Osteocyte (in vitro differentiated cells): ENCODE measurements around the gene CD93. TPM values are rescaled to one million over a fixed set of nuclear protein-coding genes. Genes with fewer than 3 reads are reported as not detected.

Source experiments
- DNase-seq: peaks from one replicate; pipeline ENCODE4 v3.0.0; 2021; ENCODE audit warnings: mixed read lengths; ENCODE audit not compliant: unreplicated experiment; ENCODE audit errors: extremely low spot score
- H3K27ac Mint-ChIP-seq: one replicate; pipeline ENCODE4 v1.8.0; 2021; ENCODE audit warnings: mild to moderate bottlenecking, mixed read lengths; ENCODE audit not compliant: unreplicated experiment
- H3K27me3 Mint-ChIP-seq: one replicate; pipeline ENCODE4 v1.8.0; 2021; ENCODE audit warnings: mixed read lengths; ENCODE audit not compliant: unreplicated experiment
- H3K36me3 Mint-ChIP-seq: one replicate; pipeline ENCODE4 v1.8.0; 2021; ENCODE audit warnings: mixed read lengths; ENCODE audit not compliant: unreplicated experiment
- H3K4me1 Mint-ChIP-seq: one replicate; pipeline ENCODE4 v1.8.0; 2021; ENCODE audit warnings: mixed read lengths; ENCODE audit not compliant: unreplicated experiment
- H3K4me3 Mint-ChIP-seq: one replicate; pipeline ENCODE4 v1.8.0; 2021; ENCODE audit warnings: mild to moderate bottlenecking, moderate library complexity, mixed read lengths; ENCODE audit not compliant: unreplicated experiment
- H3K9me3 Mint-ChIP-seq: one replicate; pipeline ENCODE4 v1.8.0; 2021; ENCODE audit warnings: mixed read lengths; ENCODE audit not compliant: unreplicated experiment
- total RNA-seq: library from RNA; stranded (reverse); gene quantifications from 2 replicates; pipeline ENCODE4 v1.2.1, GENCODE V29; 2021
- TF ChIP-seq, protein P1 (sequence below): fragments of 200-600 bp; sonication (generic); IDR thresholded peaks from 2 replicates; pipeline ENCODE4 v1.5.0; 2021; ENCODE audit warnings: antibody characterized with exemption, mild to moderate bottlenecking, moderate library complexity

The CD93 gene
- total RNA-seq, 1 donor from 2014 or later, result 0.21 TPM

DNA sequence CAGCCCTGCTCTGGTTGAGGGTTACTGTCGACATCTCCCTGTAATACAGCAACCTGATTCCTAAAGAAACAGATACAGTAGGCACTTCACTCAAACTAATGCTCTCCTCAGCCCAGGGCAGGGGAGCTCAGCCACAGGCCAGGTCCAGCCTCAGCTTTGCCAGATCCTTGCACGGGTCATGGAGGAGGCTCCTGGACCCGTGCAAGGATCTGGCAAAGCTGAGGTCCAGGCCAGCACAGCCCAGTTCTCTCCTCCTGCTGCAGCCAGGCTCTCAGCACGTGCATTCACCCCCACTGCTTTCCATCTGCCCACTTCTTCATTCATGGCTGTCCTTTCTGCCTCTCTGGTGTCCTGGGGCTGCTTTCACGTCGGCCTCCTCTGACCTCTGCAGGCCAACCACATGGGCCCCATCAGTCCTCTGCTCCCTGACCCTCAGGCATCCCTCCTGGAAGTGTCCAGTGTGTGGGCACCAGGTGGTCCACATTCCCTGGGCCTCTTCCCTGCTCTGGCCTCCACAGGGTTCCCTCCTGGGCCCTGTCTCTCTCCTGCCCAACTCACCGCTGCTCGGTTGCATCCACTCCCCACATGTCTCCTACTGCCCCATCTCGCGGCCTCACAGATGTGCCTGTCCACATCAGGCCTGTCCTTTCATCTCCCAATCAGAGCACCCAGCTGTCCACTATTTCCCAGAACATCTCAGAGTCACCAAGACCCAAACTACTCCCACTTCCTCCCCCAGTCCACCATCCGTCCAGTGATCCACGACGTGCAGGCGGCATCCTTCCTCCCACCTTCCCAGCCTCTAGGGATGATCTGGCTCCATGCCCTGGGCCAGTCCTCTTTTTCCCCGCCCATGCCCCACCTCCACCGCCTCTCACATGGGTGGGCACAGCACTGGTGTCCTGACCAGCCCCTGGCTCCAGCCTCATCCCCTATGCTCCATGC lies 11.8 kb upstream of the CD93 start:
- Mint-ChIP-seq H3K9me3 (no peaks in the 10 kb centered on the region), H3K4me1 (peaks cover 2% of the 10 kb centered on the region), H3K4me3 (no peak overlapping the region), H3K27ac (no peak overlapping the region), H3K27me3 (no peaks in the 10 kb centered on the region), H3K36me3 (no peaks in the 10 kb centered on the region)
- DNase-seq, result no peak
- TF ChIP-seq, protein P1, sequence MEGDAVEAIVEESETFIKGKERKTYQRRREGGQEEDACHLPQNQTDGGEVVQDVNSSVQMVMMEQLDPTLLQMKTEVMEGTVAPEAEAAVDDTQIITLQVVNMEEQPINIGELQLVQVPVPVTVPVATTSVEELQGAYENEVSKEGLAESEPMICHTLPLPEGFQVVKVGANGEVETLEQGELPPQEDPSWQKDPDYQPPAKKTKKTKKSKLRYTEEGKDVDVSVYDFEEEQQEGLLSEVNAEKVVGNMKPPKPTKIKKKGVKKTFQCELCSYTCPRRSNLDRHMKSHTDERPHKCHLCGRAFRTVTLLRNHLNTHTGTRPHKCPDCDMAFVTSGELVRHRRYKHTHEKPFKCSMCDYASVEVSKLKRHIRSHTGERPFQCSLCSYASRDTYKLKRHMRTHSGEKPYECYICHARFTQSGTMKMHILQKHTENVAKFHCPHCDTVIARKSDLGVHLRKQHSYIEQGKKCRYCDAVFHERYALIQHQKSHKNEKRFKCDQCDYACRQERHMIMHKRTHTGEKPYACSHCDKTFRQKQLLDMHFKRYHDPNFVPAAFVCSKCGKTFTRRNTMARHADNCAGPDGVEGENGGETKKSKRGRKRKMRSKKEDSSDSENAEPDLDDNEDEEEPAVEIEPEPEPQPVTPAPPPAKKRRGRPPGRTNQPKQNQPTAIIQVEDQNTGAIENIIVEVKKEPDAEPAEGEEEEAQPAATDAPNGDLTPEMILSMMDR, result no peak

DNA sequence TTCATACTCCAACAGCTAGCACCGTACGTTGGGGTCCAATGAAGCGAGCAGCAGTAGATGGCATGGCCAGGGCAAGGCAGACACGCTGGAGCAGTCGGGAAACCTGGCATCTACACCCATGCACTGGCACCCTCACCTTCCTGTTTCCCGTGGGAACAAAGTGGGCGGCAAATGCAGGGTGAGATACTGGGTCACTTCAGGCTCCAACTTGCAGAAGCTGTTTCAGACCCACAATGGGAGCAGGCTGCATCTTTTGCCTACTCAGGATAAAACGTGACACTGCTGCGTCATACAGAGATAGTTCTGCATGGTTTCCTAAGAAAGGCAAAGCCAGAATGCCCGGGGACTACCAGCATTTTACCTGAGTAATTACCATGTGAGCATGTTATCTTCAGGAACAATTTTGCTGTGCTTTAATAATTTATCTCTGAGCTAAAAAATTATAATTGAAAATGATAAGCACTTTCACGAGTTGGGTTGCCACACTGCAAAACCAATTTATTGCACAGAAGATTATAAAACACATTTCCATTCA lies 10.9 kb upstream of the CD93 start:
- Mint-ChIP-seq H3K4me1 (peaks cover 5% of the 10 kb centered on the region), H3K4me3 (no peak overlapping the region), H3K27me3 (no peaks in the 10 kb centered on the region), H3K27ac (no peak overlapping the region), H3K36me3 (no peaks in the 10 kb centered on the region), H3K9me3 (no peaks in the 10 kb centered on the region)
- DNase-seq, result no peak
- TF ChIP-seq, protein P1, result no peak

DNA sequence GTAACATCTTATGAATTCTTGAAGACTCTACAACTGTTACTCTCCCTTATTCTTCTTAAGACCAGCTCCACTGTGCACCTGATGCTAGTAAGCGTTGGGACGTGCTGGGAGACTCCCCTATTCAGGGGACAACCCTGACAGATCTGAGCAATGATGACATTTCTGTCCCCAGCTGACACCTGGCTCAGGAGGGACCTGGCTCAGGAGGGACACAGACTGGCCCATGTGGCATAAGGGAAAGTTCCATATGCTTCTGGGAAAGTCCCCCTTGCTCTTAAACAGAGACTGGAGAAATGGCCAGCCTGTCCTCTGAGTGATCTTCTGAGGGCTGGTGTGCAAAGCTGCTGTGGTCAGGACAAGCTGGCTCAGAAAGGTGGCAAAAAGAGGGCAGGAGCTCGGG lies 10.0 kb upstream of the CD93 start:
- Mint-ChIP-seq H3K4me1 (peaks cover 5% of the 10 kb centered on the region), H3K27ac (no peak overlapping the region), H3K36me3 (no peaks in the 10 kb centered on the region), H3K27me3 (no peaks in the 10 kb centered on the region), H3K4me3 (no peak overlapping the region), H3K9me3 (no peaks in the 10 kb centered on the region)
- no peak for DNase-seq
- TF ChIP-seq, protein P1, result no peak

GRCh38 chr20:23095499-23095898 lies 9.4 kb upstream of the CD93 start:
- no peaks in the 10 kb centered on the region for H3K9me3 Mint-ChIP-seq
- TF ChIP-seq, protein P1, result no peak
- H3K27ac Mint-ChIP-seq, result no peak overlapping the region
- no peak for DNase-seq
- H3K4me1 Mint-ChIP-seq, result peaks cover 5% of the 10 kb centered on the region
- H3K27me3 Mint-ChIP-seq, result no peaks in the 10 kb centered on the region
- H3K36me3 Mint-ChIP-seq, result no peaks in the 10 kb centered on the region
- no peak overlapping the region for H3K4me3 Mint-ChIP-seq

- Mint-ChIP-seq H3K27ac (no peak overlapping the region), H3K4me1 (peaks cover 5% of the 10 kb centered on the region), H3K9me3 (no peaks in the 10 kb centered on the region), H3K36me3 (no peaks in the 10 kb centered on the region), H3K4me3 (no peak overlapping the region), H3K27me3 (no peaks in the 10 kb centered on the region)
- DNase-seq, result no peak
- TF ChIP-seq, protein P1, result no peak
Measured at GRCh38 chr20:23094927-23095326, 8.8 kb upstream of the CD93 start.
